Endothelial cell of umbilical vein (primary cell): ENCODE results near the gene METTL5. TPM values are rescaled to one million over a fixed set of nuclear protein-coding genes. Genes with fewer than 3 reads are reported as not detected.

Experiments used
- BruUV-seq: library from RNA; stranded (reverse); fragments of 400-500 nt; replicated peaks from 2 replicates; lab custom pipeline; 2021; lab: Mats Ljungman, UMichigan
- CTCF ChIA-PET: fragments of 300-600, 350-600 bp; sonication (Branson Sonifier 250); formaldehyde crosslinking; loops from one replicate; lab custom pipeline; 2021; ENCODE audit warnings: antibody characterized with exemption, inconsistent platforms; lab: Charles Lee
- POLR2A ChIA-PET: fragments of 300-600, 350-600 bp; sonication (Branson Sonifier 250); formaldehyde crosslinking; loops from one replicate; lab custom pipeline; 2021; ENCODE audit warnings: antibody characterized with exemption, inconsistent platforms; lab: Charles Lee
- DNase-seq: peaks from one replicate; pipeline ENCODE4 v3.0.0-alpha.2; 2011; ENCODE audit warnings: low read depth, low spot score
- FAIRE-seq: peaks from 2 replicates; lab custom pipeline; 2011; peaks lifted over from hg19 to GRCh38; lab: Jason Lieb, UNC
- H2AFZ ChIP-seq: 2 replicates; pipeline ENCODE4 v1.6.0; 2012; ENCODE audit warnings: low read depth, low read length, control low read depth, inconsistent platforms
- H3K27ac ChIP-seq: 2 replicates; pipeline ENCODE4 v1.5.1; 2011; ENCODE audit warnings: low read depth, mild to moderate bottlenecking, control low read depth, low read length, moderate library complexity; ENCODE audit not compliant: insufficient read depth
- H3K27me3 ChIP-seq, 2 experiments: 2 replicates each; pipeline versions ENCODE4 v1.6.0 to v1.6.1; 2011; ENCODE audit warnings: low read length in 2 of 2, mixed read lengths in 1 of 2; ENCODE audit not compliant: control insufficient read depth in 2 of 2, insufficient read depth in 2 of 2
- H3K36me3 ChIP-seq, 2 experiments: 2 replicates in 1 of 2; 3 replicates in 1 of 2; pipeline ENCODE4 v1.5.1; 2011; ENCODE audit warnings: low read length in 2 of 2, mild to moderate bottlenecking in 1 of 2, moderate library complexity in 1 of 2; ENCODE audit not compliant: control insufficient read depth in 2 of 2, insufficient read depth in 2 of 2; ENCODE audit errors: extremely low read depth in 1 of 2
- H3K4me1 ChIP-seq: 3 replicates; pipeline ENCODE4 v1.5.1; 2011; ENCODE audit warnings: mild to moderate bottlenecking, low read length; ENCODE audit not compliant: control insufficient read depth, insufficient read depth; ENCODE audit errors: extremely low read depth
- H3K4me2 ChIP-seq: 2 replicates; pipeline ENCODE4 v1.6.1; 2011; ENCODE audit warnings: low read length, control low read depth, mixed read lengths; ENCODE audit not compliant: insufficient read depth
- H3K4me3 ChIP-seq, 3 experiments: fragments of 200-600 bp in 1 of 3; sonication (generic), shearing (Covaris generic) in 1 of 3; replicated peaks in 1 of 3; 2 replicates each; pipeline ENCODE4 v1.5.1; 2011 to 2016; ENCODE audit warnings: control low read depth in 3 of 3, low read length in 3 of 3, mild to moderate bottlenecking in 2 of 3, inconsistent platforms in 1 of 3, low read depth in 1 of 3, moderate library complexity in 1 of 3; ENCODE audit not compliant: insufficient read depth in 1 of 3
- H3K79me2 ChIP-seq: 2 replicates; pipeline ENCODE4 v1.6.0; 2012; ENCODE audit warnings: low read length, inconsistent platforms; ENCODE audit not compliant: control insufficient read depth, insufficient read depth
- H3K9ac ChIP-seq: replicated peaks from 2 replicates; pipeline ENCODE3; 2011; ENCODE audit warnings: low read length, control low read depth; ENCODE audit not compliant: insufficient read depth; ENCODE audit errors: extremely low read depth
- H3K9me1 ChIP-seq: replicated peaks from 3 replicates; pipeline ENCODE4 v1.6.0; 2011; ENCODE audit warnings: mild to moderate bottlenecking, low read length; ENCODE audit not compliant: control insufficient read depth, insufficient read depth; ENCODE audit errors: extremely low read depth
- H3K9me3 ChIP-seq: replicated peaks from 2 replicates; pipeline ENCODE4 v1.5.1; 2012; ENCODE audit warnings: low read length, inconsistent platforms; ENCODE audit not compliant: control insufficient read depth, insufficient read depth
- H4K20me1 ChIP-seq: replicated peaks from 2 replicates; pipeline ENCODE3; 2011; ENCODE audit warnings: mild to moderate bottlenecking, low read length; ENCODE audit not compliant: control insufficient read depth, insufficient read depth; ENCODE audit errors: extremely low read depth
- EZH2 ChIP-seq: IDR thresholded peaks from 2 replicates; pipeline ENCODE4 v1.6.1; 2012; ENCODE audit warnings: borderline replicate concordance, low read depth, mild to moderate bottlenecking, moderate library complexity, low read length, inconsistent platforms; ENCODE audit not compliant: severe bottlenecking
- FOS ChIP-seq: IDR thresholded peaks from 2 replicates; pipeline ENCODE4 v1.6.1; 2011; ENCODE audit warnings: mild to moderate bottlenecking, low read length, moderate library complexity, borderline replicate concordance; ENCODE audit not compliant: insufficient read depth
- GATA2 ChIP-seq: IDR thresholded peaks from 2 replicates; pipeline ENCODE4 v1.7.0; 2011; ENCODE audit warnings: low read depth, mild to moderate bottlenecking, moderate library complexity, mixed read lengths, low read length; ENCODE audit not compliant: insufficient read length, insufficient read depth
- JUN ChIP-seq: IDR thresholded peaks from 2 replicates; pipeline ENCODE4 v1.6.1; 2011; ENCODE audit warnings: borderline replicate concordance, low read depth; ENCODE audit not compliant: insufficient read length, insufficient read depth
- MYC ChIP-seq: IDR thresholded peaks from one replicate; pipeline ENCODE4 v1.6.1; 2011; ENCODE audit warnings: mild to moderate bottlenecking, low read depth, low read length
- POLR2A ChIP-seq: IDR thresholded peaks from 2 replicates; pipeline ENCODE4 v1.6.1; 2012; ENCODE audit warnings: low read depth, mild to moderate bottlenecking, control low read depth, low read length
- POLR2AphosphoS5 ChIP-seq: IDR thresholded peaks from 2 replicates; pipeline ENCODE4 v1.6.1; 2012; ENCODE audit warnings: low read depth, mild to moderate bottlenecking, control low read depth, low read length, moderate library complexity; ENCODE audit not compliant: insufficient read depth
- dilution Hi-C: fragments of 300-500 bp; cut with MboI; formaldehyde crosslinking; loops from one replicate; pipeline ENCODE4 v1.15.0; 2019; ENCODE audit warnings: low sequenced_read_pairs; ENCODE audit not compliant: extremely low pct_ligation_motif_present
- intact Hi-C: fragments of 100-400 bp; cut with micrococcal nuclease; formaldehyde crosslinking; loops from one replicate; pipeline ENCODE4 v1.10.0; 2022
- polyA plus RNA-seq, 4 experiments: library from polyadenylated mRNA; depleted of rRNA in 3 of 4; stranded (reverse) in 3 of 4; unstranded in 1 of 4; fragments of >200 nt; gene quantifications; 2 replicates each; pipeline versions ENCODE4 v1.2.1 to v1.2.3, GENCODE V29; 2011 to 2012; ENCODE audit warnings: missing spikeins in 1 of 4
- total RNA-seq: library from RNA; stranded (reverse); gene quantifications from 2 replicates; pipeline ENCODE4 v1.2.3, GENCODE V29; 2021
- TF ChIP-seq, protein P1 (sequence below), 2 donors: IDR thresholded peaks; 1 replicate in 1 of 2; 2 replicates in 1 of 2; pipeline ENCODE4 v1.5.1; 2011; ENCODE audit warnings: low read length in 2 of 2, mild to moderate bottlenecking in 2 of 2, moderate library complexity in 2 of 2, control low read depth in 1 of 2, inconsistent platforms in 1 of 2, low read depth in 1 of 2; ENCODE audit not compliant: insufficient read depth in 1 of 2; ENCODE audit errors: extremely low read depth in 1 of 2
- TF ChIP-seq, protein P2 (sequence below): IDR thresholded peaks from 2 replicates; pipeline ENCODE4 v1.6.1; 2011; ENCODE audit not compliant: insufficient read depth, insufficient read length

METTL5 gene
- total and polyA plus RNA-seq, 2 donors (not counting 3 experiments of a cell fraction or from before 2014, with no cell fraction given): 27.0 to 52.0 TPM

DNA sequence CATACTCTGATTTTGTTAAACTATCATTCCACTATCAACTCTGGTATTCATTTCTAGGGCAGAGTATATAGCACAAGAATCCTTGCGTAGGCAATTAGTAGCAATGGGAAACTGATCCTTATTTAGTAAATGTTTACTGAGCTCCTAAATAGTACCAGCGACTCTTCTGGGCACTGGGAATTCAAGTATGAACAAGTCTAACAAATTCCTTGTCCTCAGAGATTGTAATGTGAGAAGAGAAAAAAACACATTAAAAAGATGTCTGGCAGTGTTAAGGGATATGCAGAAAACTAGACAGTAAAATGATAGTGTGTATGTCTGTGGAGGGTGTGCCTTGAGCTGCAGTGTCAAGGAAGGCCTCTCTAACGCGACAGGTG lies 721 bp downstream of the METTL5 start:
- H3K27ac ChIP-seq: no peak overlapping the region
- intact Hi-C loops (loop anchor here (1.0 kb wide), 1 partner anchor 104 kb away; no protein-coding TSS in a partner anchor), dilution Hi-C loops (no loop called here)
- H3K27me3 ChIP-seq: no peaks in the 10 kb centered on the region
- CTCF ChIA-PET: interaction anchor here (1.0 to 2.2 kb wide), 11 partner anchors 8 to 372 kb away, joined by 3 to 16 read pairs (median 4); partner anchors contain the start of gene SSB
- H3K9ac ChIP-seq: peak overlapping the region; percentile 71
- POLR2A ChIA-PET: no interaction called here
- DNase-seq (no peak), FAIRE-seq (no peak)
- no peaks in the 10 kb centered on the region for H4K20me1 ChIP-seq
- peaks cover 24% of the 10 kb centered on the region for H3K4me1 ChIP-seq
- TF ChIP-seq POLR2AphosphoS5 (no peak), MYC (no peak), JUN (no peak), FOS (no peak), POLR2A (no peak), EZH2 (no peak), GATA2 (no peak)
- TF ChIP-seq, protein P1, sequence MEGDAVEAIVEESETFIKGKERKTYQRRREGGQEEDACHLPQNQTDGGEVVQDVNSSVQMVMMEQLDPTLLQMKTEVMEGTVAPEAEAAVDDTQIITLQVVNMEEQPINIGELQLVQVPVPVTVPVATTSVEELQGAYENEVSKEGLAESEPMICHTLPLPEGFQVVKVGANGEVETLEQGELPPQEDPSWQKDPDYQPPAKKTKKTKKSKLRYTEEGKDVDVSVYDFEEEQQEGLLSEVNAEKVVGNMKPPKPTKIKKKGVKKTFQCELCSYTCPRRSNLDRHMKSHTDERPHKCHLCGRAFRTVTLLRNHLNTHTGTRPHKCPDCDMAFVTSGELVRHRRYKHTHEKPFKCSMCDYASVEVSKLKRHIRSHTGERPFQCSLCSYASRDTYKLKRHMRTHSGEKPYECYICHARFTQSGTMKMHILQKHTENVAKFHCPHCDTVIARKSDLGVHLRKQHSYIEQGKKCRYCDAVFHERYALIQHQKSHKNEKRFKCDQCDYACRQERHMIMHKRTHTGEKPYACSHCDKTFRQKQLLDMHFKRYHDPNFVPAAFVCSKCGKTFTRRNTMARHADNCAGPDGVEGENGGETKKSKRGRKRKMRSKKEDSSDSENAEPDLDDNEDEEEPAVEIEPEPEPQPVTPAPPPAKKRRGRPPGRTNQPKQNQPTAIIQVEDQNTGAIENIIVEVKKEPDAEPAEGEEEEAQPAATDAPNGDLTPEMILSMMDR (IDR thresholded peaks at IDR 0.05; ENCODE audit: extremely low read depth in 1 of 2, insufficient read depth in 1 of 2, low read depth in 1 of 2, low read length in 2 of 2): no peak
- TF ChIP-seq, protein P2, sequence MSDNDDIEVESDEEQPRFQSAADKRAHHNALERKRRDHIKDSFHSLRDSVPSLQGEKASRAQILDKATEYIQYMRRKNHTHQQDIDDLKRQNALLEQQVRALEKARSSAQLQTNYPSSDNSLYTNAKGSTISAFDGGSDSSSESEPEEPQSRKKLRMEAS: no peak
- BruUV-seq: no TSS peak
- H2AFZ ChIP-seq: peak overlapping the region; percentile 86
- H3K4me2 ChIP-seq: peak overlapping the region; percentile 89
- peak overlapping the region; percentile 67 to 90 (median 85) for H3K4me3 ChIP-seq
- no peaks in the 10 kb centered on the region for H3K9me1 ChIP-seq
- H3K79me2 ChIP-seq: peaks cover 40% of the 10 kb centered on the region
- no peaks in the 10 kb centered on the region for H3K9me3 ChIP-seq
- H3K36me3 ChIP-seq: peaks cover 0 to 3% of the 10 kb centered on the region in 2 experiments
